NCI-H2196 treated with DMSO at 0.1 percent for 48 hours (cell line): ENCODE measurements around the gene CBFA2T2.
"Not testable (repeated sequence)": the region's sequence is repeated elsewhere in the genome, so short reads cannot be mapped to it uniquely, and the experiment has no call there.

ENCODE experiments used
- DNase-seq: peaks from one replicate; lab custom pipeline; 2025; ENCODE audit not compliant: unreplicated experiment; lab: John Stamatoyannopoulos, UW

Gene CBFA2T2

DNA sequence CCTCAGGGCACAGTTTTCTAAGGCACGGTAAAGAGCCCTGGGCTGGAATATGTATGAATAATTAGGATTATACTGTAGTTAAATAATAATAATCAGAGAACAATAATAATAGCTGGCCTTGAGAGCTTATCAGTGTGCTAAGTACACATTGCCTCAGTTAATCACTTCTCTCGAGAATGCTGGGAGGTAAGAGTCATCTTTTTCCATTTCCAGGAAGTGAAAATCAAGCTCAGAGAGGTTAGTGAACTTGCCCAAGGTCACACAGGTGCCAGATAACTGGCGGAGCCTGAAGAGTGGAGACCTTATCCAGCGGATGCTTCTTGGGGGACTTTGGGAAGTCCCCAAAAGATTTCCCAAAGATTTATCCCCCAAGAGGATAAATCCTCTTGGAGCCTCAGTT lies 19.4 kb upstream of the CBFA2T2 start:
- no peak for DNase-seq

DNA sequence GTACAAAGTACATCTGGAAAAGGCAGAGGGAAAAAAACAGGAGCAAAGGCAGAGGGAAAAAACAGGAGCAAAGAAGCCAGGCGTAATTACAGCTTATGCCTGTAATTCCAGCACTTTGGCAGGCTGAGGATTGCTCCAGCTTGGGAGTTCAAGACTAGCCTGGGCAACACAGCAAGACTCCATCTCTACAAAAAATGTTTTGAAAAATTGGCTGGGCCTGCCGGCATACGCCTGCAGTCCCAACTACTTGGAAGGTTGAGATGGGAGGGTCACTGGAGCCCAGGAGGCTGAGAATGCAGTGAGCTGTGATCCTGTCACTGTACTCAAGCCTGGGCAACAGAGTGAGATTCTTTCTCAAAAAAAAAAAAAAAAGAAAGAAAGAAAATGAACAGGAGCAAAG lies 19.0 kb upstream of the CBFA2T2 start:
- no peak for DNase-seq

DNA sequence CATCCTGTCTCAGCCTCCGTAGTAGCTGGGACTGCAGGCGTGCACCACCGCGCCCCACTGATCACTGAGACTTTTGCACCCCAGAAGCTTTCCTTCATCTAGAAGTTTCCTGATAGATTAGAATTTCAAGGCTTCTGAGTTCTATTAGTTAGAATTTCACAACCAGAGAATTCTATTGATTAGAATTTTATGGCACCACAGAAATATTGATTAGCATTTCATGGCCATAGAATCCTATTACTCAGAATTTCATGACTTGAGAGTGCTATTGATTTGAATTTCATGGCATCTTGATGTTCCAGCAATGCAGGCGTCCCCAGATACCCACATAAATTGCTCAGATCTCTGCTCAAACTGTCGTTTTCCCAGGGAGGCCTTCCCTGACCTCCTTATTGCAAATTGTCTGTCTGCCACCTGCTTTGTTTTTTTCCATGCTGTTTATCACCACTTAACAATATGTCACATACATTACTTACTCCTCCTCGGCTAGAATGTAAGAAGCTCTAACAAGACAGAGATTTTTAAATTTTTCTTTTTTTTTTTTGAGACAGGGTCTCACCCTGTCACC lies 16.9 kb upstream of the CBFA2T2 start:
- no peak for DNase-seq

DNA sequence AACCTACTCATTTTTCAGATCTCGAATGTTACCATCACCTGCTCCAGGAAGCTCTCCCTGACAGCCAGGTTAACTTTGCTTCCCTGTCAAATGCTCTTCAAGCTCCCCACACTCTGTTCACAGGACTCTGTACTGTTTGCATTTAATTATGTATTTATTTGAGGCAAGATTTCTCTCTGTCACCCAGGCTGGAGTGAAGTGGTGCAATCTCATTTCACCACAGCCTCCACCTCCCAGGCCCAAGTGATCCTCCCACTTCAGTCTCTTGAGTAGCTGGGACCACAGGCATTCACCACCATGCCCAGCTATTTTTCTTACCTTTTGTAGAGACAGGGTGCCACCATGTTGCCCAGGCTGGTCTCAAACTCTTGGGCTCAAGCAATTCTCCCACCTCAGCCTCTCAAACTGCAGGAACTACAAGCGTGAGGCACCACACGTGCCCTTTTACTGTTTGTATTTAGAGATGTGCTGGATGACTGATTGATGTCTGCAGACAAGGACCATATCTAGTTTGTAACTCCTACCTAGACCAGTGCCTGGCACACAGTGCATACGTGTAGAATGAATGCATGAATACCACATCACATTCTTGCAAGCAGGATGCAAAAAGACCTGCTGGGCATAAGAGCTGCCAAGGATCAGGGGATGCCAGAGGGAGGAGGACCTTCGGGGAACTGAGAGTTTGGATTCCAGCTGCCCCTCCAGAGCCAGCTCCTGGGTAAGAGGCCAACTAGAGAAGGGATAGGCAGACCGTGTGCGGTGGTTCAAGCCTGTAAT lies 15.6 kb upstream of the CBFA2T2 start:
- DNase-seq: no peak

DNA sequence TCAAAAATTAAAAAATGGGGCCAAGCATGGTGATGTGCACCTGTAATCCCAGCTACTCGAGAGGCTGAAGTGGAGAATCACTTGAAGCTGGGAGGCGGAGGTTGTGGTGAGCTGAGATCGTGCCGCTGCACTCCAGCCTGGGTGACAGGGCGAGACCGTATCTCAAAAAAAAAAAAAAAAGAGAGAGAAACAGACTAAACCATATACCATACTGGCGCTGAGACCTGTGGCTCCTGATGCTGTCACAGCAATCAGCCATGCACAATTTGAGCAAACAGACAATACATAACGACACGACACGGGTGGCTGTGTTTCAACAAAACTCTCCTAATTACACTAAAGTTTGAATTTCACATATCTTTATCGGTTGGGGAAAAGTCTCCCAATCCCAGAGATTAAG lies 14.9 kb upstream of the CBFA2T2 start:
- no peak for DNase-seq

DNA sequence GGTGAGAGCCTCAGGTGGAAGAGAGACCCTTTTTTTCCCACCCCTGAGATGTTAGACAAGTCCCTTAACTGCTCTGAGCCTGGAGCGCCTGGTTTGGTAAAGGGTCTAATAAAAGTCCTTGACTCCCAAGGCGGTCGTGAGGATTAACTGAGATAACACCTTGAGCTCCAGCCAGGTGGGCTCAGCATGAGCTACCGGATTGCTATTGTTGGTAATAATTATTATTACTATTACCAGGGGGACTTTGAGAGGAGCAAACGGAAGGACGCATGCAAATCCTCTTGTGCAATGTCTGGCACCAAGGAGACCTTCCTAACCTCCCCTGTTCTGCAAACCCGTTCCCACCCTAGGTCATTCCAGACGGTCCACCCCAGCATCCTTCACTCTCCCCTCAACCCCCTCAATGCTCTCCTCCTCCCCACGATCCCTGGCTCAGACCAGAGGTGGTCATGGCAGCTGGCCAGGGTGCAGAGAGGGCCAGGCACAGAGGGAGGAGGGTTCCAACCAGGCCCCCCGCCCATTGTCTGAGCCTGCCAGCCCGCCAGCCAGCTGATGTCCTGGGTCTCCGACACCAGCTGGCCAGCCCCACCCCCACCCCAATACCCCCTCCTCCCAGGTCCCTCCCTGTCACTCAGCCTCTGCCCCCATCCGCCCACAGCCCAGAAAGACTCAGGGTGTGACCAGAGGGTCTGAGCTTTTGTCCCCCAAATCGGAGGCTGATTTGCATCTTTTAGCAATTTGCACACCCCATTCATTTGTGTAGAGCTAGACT lies 14.3 kb upstream of the CBFA2T2 start:
- no peak for DNase-seq

DNA sequence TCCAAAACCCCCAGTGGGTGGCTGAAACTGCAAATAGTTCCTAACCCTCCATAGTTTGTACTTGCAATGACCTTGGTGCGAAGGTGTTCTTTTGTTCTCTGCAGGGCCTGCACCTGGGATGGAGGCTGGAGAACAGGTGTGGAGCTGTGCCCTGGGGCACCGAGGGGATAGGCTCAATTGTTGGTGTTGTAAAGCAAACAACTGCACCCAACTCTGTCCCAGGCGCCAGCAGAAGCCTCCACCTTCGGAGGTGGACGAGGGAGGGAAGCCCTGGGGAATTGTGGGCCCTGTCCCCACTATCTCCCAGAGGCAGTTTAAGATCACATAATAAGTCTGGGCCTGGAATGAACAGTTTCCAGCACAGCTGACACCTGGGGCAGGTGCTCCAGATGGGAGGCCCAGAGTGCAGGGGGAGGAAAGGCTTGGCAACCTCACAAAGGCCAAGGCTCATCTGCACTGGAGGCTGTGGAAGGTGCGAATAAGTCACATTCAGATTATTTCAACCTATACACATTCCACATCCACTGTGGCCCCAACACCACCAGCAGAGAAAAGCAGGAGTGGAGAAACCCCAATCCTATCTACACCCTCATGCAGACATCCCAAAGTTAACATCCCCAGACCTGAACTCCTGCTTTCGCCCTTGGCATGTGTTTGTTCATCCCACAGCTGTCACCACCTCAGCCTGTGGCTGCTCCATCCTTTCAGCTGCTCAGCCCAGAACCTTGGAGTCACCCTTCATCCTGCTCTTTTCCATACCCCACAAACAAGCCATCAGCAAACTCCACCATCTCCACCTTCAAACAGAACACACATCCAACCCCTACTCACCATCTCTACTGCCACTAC lies 12.3 kb upstream of the CBFA2T2 start:
- peak; percentile 91 for DNase-seq

DNA sequence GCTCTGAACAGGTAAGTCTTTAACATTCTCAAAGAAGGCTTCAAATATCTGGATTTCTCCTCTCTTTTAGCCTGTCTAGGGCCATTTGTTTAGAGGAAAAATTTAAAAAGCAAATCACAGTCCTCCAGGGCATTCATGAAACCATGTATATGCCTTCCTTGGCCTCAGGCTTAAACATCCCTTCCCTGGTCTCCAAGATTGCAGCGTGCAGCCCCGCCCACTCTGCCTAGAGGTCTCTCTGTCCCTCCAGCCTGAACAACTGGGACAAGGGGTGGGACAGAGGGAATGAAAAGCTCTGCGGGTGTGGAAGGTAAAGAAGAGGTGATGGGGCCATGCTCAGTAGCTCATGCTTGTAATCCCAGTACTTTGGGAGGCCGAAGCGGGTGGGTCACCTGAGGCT lies 9.8 kb upstream of the CBFA2T2 start:
- DNase-seq: no peak

DNA sequence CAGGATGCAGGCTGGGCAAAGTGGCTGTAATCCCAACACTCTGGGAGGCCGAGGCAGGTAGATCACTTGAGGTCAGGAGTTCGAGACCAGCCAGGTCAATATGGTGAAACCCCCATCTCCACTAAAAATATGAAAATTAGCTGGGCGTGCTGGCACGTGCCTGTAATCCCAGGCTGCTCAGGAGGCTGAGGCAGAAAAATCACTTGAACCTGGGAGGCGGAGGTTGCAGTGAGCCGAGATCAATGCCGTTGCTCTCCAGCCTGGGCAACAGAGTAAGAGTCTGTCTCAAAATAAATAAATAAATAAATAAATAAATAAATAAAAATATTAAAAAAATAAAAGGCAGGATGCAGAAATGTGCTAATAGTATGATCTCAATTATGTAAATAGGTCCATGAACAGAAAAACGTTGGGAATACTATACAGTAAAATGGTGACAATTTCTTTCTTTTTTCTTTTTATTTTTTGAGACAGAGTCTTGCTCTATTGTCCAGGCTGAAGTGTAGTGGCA lies 8.4 kb upstream of the CBFA2T2 start:
- DNase-seq: no peak

DNA sequence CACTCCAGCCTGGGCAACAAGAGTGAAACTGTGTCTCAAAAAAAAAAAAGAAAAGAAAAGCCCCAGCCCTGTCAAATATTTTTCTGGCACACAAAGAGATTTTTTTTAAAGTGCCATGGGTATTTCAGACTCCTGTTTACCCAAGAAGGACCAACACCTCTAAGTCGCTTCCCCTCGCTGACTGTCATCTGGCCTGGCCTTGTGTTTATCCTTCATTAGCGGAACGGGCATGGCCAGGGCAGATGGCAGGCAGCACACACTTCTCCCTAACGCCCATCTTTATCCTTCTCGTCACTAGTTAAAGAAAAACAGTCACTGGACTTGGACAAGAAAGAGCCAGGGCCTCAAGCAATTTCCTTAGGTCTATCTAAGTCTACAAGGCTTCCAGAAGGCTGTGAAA lies 7.3 kb upstream of the CBFA2T2 start:
- no peak for DNase-seq

DNA sequence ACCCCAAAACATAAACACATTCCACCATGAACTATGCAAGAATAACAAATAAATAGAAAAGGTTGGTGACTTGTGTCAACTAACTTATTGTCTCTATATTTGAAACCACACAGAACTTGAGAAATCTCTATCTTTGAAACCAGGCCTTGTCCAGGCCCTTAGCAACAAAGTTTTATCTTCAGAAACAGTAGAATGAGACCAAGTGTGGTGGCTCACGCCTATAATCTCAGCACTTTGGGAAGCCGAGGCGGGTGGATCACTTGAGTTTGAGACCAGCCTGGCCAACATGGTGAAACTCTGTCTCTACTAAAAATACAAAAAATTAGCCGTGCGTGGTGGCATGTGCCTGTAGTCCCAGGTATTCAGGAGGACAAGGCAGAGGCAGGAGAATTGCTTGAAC lies 6.7 kb upstream of the CBFA2T2 start:
- not testable (repeated sequence) for DNase-seq

DNA sequence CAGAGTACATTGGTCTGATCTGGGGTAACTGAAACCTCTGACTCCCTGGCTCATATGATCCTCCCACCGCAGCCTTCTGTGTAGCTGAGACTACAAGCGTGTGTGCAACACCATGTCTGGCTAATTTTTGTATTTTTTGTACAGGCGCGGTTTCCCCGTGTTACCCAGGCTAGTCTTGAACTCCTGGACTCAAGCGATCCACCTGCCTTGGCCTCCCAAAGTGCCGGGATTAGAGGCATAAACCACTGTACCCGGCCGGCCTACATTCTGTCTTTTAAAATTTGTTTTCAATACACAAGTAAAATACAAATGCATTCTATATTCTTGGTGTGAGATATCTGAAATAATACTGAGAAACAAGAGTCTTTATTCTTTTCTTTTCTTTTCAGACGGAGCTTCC lies 1.7 kb upstream of the CBFA2T2 start:
- no peak for DNase-seq

DNA sequence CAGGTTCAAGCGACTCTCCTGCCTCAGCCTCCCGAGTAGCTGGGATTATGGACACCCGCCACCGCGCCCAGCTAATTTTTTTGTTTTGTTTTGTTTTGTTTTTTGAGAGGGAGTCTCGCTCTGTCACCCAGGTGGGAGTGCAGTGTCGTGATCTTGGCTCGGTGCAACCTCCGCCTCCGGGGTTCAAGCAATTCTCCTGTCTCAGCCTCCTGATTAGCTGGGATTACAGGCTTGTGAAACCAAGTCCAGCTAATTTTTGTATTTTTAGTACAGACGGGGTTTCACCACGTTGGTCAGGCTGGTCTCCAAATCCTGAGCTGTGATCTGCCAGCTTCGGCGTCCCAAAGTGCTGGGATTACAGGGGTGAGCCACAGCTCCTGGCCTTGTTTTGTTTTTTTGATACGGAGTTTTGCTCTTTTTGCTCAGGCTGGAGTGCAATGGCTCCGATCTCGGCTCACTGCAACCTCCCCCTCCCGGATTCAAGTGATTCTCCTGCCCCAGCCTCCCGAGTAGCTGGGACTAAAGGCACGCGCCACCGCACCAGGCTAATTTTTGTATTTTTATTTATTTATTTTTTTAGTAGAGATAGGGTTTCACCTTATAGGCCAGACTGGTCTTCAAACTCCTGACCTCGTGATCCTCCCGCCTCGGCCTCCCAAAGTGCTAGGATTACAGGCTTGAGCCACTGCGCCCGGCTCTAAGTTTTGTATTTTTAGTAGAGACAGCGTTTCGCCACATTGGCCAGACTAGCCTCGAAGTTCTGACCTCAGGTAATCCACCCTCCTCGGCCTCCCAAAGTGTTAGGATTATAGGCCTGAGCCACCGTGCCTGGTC lies 1.0 kb upstream of the CBFA2T2 start:
- not testable (repeated sequence) for DNase-seq

DNA sequence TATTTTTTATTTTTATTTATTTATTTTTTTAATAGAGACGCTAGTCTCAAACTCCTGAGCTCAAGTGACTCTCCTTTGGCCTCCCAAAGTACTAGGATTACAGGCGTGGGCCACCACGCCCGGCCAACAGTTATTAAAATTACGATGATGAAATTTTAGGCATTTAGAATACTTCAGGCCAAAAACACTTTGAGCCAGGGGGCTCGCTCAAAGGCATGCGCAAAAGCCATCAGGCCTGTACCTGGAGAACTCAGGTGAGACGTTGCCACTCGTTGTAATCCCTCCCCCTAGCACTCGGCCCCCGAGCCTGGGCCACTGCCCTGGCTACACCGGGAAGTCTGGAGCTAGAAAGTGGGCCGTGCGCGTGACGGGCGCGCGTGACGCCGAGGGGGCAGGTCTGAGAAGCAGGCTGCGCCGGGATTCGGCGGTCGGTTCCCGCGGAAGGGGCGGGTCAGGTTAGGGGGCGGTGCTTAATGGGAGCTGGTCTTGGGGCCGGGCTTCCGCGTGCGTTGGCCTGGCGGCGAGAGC lies 337 bp upstream of the CBFA2T2 start:
- peak; percentile 95 for DNase-seq

DNA sequence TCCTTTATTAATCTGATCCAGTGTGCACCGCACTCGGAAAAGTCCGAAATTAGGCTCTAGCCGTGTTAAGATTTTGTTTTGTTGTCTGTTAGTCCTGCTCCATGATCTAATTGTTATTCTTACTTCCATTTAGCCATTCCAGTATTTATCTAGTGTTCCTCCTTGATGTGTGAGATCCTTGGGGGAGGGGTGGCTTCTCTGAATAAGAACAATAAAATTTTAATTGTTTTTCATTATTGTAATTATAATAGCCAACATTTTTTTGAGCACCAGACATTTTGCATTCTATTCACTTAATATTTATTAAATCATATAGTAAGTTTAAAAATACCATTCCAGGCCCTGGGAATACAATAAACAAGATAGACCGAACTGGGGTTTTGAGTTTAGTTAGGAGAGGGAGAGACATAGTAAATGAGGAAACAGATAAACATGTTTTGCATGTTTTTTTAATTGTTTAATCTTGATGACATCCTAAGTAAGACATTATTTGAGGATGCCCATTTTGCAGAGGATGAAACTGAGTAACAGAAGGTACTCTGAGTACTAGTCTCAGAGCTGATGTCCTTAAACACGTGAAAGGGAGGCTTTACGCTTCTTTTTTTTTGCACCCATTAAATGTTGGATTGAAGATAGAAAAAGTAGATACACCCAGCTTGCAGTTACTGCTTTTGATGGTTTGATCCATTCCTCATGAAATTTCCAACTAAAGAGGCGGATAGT lies 1.2 kb downstream of the CBFA2T2 start:
- DNase-seq: no peak

DNA sequence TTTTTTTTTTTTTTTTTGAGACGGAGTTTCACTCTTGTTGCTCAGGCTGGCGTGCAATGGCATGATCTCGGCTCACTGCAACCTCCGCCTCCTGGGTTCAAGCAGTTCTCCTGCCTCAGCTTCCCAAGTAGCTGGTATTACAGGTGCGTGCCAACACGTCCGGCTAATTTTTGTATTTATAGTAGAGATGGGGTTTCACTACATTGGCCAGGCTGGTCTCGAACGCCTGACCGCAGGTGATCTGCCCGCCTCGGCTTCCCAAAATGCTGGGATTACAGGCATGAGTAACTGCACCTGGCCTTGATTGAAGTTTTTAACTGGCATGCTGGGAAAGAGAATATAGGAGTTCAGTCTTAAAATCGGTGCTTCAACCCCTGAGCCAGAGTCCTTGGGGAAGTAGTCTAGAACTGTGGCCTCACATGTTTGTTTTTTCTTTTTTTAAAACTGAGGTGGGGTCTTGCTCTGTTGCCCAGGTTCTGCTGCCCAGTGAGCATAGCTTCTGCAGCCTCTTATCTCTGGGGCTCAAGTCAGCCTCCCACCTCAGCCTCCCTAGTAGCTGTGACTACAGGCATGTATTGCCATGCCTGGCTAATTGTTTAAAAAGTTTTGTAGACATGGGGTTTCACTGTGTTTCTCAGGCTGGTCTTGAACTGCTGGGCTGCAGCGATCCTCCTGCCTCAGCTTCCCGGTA lies 3.3 kb downstream of the CBFA2T2 start:
- no peak for DNase-seq

DNA sequence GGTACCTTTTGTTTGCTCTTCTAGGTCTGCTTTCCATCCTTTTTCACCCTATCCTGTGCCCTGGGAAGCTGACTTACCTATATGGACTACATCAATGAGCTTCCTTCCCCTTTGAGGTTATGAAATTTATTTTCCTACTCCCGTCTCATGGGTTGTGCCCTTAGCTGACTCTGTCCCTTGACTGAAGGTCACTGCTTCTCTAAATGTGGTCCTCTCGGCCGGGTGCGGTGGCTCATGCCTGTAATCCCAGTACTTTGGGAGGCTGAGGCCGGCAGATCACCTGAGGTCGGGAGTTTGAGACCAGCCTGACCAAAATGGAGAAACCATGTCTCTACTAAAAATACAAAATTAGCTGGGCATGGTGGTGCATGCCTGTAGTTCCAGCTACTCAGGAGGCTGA lies 6.9 kb downstream of the CBFA2T2 start:
- DNase-seq: not testable (repeated sequence)

DNA sequence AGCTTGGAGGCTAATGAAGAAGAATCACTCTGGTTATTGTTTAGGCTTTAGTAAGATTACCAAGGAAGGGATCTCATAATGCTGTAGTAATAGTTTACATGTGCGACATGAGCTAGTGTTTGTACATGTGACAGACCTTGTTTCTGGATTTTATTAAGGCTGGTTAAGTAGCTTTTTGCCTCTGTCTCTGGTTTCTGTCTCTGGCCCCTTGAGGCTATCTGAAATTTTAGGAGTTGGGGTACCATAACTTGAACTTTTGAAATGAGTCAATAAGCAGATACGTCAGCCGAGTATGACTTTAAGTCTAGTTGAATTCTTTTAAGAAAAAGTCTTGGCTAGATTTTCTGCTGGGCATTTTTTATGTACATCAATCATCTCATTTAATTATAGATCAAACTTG lies 9.5 kb downstream of the CBFA2T2 start:
- no peak for DNase-seq

DNA sequence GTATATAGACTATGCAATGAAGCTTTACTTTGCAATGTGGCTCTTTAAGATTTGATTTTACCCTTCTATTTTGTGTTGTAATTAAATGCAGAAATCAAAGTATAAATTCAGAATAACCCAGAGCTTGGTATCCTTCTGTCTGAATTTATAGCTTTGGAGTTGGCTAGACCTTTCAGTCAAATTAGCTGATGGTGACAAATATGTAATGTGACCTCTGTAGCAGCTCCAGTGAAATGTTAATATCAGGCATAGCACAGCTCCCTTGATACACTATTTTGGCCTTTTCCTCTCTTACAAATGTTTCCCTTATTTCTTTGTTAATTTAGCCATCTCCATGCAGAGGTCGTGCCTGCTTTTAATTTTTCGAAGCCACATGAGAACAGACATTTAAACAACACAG lies 11.1 kb downstream of the CBFA2T2 start:
- DNase-seq: no peak
